HG03139 (cell line): ENCODE data around the gene DLGAP5.

Experiments used
- ATAC-seq: cut with Tn5 transposase; IDR thresholded peaks from one replicate; pipeline ENCODE4 v1.9.1; 2021; ENCODE audit not compliant: unreplicated experiment

The DLGAP5 gene

DNA sequence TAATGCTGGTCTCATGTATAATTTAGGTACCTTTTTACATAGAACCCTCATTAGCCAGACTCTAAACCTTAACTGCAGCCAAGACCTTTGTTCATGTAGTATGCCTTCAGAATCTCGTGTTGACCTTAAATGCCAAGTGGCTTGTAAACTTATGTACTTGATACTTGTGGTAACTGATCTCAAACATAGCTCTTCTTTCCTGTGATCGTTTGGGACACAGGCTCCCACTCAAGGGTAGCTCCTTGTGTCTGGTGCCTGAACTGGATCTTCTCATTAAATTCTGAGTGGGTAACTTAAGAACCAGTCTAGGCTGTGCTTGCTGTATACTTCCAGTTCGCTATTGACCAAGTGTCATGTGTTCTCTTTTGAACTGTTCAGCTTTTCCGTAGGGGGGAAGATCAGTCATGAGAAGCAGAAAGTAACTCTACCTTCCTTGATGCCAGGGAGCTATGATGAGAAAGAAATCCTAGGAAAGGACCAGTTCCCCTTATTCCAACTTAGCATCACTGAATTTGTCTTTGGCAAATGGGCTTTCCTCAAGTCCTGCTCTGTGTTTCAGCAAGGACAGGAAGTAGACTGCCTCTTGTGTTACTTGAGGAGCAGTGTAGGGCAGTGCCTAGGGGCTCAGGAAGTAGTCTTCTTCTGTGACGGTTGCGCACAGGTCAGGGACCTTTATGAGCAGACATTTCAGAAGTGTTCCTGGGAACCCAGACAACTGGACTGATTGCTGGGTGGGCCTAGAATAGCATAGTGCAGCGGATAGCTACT is 59.8 kb downstream of the DLGAP5 start:
- no peak for ATAC-seq

DNA sequence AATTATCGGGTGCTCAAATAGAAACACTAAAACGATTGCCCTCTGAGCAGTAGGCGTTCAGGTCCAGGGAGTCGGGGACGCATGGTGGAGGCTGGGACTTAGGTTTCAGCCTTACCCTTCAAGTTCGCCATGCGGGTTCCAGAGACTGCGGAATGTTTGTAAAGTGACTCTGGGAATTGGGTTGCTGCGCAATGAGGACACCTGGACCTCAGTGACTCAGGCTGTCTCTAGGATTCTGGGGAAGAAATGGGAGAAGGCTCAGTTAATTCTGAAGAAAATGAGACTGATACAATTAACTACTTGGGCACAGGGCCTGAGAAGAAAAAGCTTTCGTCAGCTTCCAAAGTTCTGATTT is 61.2 kb downstream of the DLGAP5 start:
- no peak for ATAC-seq

DNA sequence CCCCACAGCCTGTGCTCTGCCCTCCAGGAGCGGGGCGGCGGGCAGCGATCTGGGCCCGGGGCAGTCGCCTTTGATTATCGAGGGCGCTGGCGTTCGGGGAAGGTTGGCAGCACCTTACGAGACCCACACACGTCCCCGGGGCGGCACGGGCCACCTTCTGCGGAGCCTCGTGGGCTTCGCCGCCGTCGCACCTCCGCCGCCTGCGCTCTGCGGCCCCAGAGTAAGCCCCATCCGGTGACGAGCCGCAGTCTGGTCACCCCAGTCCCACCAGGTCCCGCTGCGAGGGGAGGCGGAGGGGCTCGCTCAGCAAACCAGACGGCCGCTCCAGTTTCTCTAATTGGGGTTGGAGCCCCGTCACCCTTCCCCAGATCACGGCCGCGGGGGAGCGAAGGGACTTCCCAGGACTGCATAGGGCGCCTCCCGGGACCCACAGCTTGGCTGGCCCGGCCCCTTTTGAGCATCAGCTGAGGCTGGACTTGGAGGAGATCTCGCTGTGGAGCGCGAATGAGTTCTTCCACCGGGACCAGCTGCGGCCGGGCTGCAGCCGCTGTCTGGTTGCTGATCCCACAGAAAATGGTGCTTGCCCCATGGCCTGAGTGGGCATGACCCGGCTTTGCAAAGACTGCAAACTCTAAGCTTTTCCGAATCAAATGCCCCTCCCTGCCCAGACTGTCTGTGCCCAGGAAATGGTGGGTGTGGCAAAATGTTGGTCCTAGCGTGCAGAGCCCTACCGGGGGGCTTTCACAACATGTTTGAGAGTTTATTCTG is 61.8 kb downstream of the DLGAP5 start:
- ATAC-seq = peak; percentile 53

DNA sequence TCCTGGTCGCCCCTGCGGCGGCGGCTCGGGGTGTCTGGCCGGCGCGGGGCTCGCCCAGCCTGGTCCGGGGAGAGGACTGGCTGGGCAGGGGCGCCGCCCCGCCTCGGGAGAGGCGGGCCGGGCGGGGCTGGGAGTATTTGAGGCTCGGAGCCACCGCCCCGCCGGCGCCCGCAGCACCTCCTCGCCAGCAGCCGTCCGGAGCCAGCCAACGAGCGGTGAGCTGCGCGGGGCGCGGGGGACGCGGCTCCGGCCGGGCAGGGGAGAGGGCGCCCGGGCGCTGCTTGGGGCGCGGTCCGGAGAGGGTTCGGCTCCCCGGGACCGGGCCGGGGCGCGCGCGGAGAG is 62.3 kb downstream of the DLGAP5 start, which contains the start of gene LGALS3:
Gene LGALS3 (plus strand): TSS at position 167 of the 342 bp plus-strand sequence. CDS start 8,122 bp downstream, outside the sequence.
- peak; percentile 53 for ATAC-seq

DNA sequence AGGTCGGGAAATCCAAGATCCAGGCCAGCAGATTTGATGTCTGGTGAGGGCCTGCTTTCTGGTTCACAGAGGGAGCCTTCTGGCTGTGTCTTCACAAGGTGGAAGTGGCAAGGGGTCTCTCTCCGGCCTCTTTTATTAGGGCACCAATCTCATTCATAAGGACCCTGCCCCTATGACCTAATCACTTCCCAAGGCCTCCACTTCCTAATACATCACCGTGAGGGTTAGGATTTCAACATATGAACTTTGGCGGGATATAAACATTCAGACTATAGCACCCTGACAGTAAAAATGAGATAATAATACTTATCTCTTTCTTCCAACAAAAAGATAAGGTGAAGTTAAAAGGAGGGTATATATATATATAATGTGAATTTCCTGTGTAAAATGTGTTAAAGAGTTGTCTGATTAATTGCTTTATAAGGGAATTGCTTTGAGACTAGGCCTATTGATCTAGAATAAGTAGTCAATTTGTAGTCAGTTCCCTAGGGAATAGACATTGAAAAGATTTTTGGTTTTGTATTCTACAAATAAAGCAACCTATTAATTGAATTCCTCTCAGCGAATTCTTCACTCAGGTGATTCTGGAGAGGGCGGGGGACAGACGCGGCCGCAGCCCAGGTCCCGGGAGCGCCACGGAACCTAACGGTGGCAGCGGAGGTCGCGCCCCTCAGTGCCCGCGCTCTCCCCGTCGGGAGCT is 62.8 kb downstream of the DLGAP5 start:
- no peak for ATAC-seq

DNA sequence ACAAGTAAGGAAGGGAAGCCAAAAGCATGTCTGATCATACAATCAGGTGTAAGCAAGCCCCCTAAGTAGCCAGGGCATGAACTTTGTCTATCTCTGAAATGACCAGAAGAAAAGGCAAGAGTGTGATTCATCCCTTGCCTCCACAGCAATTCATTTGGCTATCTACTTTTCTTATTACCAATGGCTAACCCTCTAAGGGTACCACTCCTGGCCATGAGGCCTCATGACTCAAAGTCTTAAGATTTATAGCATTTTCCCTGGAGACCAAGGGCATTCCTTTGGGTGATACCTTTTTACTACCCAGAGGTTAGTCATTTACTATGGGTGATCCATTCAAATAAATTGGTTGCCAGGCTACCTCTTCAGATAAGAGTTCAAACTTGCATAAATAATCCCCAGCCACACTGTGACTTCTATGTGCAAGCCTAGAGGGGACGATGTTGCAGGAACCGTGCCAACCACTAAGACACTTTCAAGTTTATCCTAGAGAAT is 63.9 kb downstream of the DLGAP5 start:
- ATAC-seq = no peak

DNA sequence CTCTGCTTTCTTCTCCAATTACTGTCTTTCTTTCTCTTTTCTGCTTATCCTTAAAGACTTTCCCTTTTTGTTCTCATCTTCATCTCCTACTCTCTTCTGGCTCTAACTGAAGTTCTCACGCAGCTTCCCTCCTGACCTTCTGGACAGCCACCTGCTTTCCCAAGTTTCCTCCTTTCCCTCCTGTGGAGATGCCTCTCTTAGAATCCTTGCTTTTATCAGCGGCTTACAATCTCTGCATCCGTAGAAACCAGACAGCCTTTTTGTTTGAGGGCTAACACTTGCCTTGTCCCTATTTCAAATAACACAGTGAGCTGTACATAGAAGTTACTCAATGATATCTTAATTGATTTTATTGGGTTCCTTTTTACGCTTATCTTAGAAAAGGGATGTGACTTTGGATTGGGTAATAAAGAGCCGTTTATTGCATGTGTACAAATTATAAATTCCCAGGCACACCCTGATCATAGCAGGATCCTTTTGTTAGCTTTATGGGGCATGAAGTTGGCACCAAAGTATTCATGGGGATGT is 64.4 kb downstream of the DLGAP5 start:
- ATAC-seq = no peak

DNA sequence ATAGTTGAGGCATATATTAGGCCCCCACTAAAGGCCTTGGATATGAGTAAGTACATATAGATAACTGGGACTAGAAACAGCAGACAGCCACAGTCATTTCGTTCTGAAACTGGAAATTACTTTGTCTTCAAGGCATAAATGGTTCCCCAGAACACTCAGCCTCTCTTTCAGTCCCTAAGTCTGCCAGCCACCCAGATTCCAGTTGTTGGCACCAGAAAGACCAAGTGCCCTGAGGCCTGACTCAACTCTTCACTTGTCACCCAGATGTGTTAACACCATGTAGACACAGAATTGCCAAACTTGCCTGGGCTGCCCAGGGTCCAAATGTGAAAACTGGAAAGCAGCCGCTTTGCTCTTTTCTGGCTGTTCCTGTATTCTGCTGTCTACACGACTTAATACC is 65.4 kb downstream of the DLGAP5 start:
- no peak for ATAC-seq

DNA sequence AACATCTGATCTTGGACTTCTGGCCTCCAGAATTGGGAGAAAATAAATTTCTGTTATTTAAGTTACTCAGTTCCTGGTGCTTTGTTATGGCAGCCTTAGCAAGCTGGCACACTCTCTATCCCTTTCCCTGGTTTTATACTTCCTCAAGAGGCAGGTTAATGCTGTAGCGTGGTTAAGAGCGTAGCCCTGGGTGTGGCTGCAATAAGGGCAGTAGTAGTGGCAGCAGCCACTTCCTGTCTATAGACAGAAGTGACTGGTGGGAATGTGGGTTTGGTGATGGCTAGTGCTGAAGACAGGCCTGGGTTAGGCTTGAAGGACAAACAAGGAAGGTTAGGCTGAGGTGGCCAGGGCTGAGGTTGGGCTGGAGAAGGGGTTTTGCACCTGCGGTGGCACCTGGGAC is 66.0 kb downstream of the DLGAP5 start:
- ATAC-seq = no peak

DNA sequence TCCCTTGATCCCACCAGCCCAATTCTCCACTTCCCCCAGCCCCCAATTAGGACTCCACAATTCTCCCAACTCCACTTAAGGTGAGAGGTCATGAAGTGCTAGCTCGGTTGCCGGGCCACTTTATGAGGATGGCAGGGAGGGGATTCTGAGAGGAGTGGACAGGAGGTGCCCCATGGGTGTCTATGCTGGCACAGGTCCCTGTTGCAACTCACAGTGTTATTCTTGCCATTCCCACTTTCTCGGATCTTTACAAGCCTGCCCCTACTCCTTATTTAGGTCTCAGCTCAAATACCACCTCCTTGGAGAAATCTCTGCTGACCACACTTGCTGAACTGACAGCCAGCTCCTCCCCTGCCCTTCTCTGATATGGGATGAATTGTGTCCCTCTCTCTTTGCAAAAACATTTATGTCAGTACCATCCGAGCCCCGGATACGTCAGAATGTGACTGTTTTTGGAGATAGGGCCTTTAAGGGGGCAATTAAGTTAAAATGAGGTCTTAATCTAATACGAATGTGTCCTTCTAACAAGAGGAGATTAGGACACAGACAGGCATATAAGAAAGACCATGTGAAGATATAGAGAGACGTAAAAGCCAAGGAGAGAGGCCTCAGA is 66.5 kb downstream of the DLGAP5 start:
- ATAC-seq = no peak

DNA sequence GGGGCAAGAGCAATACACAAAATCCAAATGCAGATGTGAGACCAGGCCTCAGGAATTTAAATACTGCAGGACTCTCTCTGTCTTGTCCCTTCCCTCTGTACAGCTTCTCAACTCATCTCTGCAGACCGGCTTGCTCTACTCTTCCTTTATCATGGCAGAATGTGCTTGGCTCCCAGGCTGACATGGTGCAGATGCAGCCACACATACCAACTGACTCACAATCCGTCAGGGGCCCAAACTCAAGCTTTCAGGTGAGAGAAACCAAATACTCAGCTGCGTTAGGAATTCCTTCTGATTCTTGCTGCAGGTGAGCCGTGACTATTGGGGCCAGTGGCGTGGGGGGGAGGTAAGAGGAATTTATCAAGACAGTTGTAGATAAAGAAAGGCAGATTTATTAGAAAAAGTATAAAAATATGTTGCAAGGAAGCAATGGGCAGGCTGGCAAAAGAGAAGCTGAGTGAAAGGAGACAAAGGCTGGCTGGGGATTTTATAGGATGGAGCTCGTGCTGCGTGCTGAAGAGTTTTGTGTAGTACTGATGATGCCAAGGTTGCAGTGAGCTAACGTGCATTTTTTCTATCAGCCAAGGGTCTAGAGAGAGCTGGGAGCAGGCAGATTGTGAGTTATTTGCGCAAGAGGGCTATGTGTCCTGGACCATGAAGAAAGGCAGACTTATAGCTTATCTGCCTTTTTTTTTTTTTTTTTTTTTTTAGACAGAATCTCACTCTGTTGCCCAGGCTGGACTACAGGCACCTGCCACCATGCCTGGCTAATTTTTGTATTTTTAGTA is 67.3 kb downstream of the DLGAP5 start:
- ATAC-seq = no peak

DNA sequence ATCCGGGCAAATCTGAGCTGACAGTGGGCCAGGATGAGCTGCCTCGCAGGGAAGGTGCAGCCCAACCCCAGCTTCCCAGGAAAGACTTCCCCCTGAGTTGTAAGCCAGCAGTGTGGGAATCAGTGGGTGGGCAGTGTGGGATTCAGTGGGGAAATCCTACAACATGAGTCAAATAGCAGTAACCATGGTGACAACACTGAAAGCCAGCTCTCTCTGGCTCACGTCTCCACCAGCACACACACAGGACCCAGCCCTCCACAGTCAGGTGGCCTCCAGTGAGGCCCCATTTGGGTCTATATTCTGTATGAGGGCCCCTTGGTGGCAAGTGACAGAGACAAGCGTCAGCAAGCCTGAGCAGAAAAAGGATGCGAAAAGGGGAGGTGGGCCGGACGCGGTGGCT is 68.3 kb downstream of the DLGAP5 start:
- no peak for ATAC-seq

DNA sequence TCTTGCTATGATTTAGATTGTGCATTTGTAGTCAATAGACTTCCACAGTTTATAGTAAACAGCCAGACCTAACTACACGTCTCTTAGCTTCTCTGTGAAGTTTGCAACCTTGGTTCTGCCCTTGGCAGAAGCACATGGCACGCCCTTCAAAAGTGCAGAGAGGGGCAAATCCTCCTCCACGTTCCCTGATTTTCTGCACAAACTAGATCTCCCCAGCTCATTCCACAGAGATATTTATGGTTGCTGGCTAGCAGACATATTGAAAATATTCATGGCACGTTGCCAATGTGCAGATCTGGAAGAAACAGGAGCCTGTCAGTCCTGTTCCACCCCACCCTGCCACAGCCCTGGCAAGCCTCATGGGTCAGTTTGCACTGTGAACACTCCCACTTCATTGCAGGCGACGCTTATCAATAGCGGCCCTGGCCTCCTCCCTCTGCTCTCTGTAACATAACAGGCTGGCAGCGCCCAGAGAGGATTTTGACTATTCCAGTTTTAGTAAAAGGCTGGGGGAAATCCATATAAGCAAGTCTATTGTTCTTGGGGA is 68.9 kb downstream of the DLGAP5 start:
- no peak for ATAC-seq

DNA sequence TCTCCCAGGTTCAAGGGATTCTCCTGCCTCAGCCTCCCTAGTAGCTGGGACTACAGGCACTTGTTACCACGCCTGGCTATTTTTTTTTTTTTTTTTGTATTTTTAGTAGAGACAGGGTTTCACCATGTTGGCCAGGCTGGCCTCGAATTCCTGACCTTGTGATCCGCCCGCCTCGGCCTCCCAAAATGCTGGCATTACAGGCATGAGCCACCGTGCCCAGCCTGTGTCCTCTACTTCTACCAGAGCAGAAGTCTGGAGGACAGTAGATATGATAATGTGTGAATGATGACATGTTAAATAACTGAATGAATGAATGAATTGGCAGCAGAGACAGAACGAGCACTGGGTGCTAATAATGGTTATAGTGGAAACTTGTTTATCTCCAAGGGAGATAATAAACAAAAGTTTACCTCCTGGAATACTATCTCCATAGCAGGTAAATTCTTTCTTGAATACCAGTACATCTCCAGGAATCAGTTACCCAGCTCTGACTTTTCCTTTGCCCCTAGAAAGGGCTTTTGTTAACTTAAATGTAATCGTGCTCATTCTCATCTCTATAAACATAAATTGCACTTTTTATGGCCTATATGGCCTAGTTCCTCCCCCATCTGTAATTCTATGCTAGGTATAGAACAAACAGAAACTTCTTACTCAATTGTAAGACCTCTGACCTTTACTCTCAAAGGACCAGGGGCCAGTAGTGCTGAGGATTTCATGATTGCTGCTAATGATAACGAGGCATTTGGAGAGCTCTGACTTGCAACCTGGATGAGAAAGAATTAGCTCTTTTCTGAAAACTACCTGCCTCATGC is 69.6 kb downstream of the DLGAP5 start:
- no peak for ATAC-seq

DNA sequence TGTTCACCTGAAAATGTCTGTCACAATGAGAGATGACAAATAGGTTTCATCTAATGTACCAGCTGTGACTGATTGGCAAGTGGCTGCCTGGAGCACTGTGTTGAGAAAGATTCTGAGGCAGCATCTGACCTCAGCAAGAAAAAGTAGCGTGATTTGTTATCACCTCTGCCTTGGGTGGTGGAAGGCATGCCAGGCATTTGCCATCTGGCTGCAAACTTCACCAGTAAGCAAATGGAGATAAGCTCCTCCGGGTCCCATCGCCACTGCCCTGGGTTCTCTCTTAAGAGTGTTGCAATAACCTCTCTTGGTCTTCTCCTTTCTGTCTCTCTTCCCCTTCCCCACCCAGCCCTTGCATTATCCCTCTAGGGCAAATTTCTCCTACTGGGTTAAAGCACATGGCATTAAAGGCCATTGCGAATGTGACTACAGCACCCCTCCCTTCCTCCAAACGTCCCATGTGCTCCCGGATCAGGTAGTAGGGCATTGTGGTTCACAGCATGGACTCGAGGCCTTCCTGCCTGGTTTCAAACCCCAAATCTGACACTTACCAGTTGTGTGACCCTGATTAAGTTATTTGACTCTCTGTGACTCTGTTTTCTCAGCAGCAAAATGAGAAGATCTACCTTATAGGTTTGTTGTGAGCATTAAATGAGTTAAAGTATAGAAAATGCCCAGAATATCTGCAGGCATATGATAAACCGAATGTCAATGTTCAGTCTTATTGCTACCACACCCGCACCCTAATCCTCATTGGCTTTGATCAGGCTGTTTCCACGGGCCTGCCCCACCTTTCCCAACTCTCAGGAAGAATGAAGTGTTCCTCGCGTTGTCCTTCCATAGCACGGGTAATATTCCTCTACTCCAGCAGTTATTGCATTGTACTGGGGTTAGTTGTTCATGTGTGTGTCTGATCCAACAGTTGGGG is 70.6 kb downstream of the DLGAP5 start:
- ATAC-seq = no peak

DNA sequence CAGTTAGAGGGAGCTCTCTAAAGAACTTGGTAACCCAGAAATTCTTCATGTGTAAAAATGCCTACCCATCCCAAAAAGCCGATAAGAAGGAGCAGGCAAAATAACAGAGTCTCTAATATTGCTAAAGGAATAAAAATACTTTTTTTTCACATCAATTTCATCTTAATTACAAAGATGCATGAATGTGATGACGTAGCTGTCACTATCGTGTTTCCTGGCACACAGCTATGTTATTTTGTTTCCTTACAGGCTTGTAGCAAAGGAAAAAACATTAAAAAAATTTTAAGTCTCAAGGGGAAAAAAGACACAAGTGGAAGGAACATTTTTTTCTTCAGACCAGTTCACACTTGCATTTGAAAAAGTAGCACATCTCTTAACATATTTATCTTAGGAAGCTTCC is 72.6 kb downstream of the DLGAP5 start:
- ATAC-seq = no peak

DNA sequence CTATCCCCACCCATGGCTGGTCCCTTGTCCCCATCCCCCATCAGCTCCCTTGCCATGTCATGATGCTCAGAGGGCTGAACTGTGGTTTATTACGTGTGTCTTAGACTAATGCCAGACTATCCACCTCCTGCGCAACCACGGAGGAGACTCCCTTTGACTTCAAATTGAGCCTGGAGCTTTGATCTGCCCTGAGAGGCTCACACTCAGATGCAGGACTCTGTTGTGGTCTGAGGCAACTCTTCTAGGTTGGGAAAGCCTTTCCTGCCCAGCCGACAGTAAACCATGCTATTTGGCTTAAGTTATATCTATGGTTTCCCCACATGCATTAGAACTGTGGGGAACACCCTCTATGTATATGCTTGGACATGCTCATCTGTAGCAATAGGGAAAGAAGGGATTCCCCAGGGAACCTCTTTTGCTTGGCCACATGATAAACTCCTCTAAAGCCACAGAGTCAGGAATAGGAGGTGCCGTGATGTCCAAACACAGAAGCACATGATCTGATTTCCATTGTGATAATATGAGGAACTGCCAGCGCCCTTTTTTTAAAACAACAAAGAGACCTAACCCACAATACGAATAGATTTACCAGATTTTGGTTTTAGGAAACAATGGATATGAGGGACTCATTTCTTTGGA is 73.5 kb downstream of the DLGAP5 start:
- no peak for ATAC-seq
